GM12891 (cell line): ENCODE measurements around the gene CHSY3.

Source experiments
- DNase-seq: peaks from one replicate; pipeline ENCODE4 v3.0.0; 2011; ENCODE audit warnings: low spot score; ENCODE audit not compliant: insufficient read length
- FAIRE-seq: peaks from 2 replicates; lab custom pipeline; 2011; peaks lifted over from hg19 to GRCh38; lab: Jason Lieb, UNC
- PAX5 ChIP-seq: IDR thresholded peaks from 2 replicates; pipeline ENCODE4 v1.6.1; 2011; ENCODE audit warnings: low read length, moderate library complexity, mild to moderate bottlenecking; ENCODE audit not compliant: insufficient read depth, severe bottlenecking
- POLR2A ChIP-seq: IDR thresholded peaks from 2 replicates; pipeline ENCODE4 v1.6.1; 2011; ENCODE audit warnings: low read depth, low read length, control low read depth
- POLR2AphosphoS5 ChIP-seq: IDR thresholded peaks from 2 replicates; pipeline ENCODE4 v1.6.1; 2011; ENCODE audit warnings: low read depth, low read length, control low read depth
- POU2F2 ChIP-seq: IDR thresholded peaks from 2 replicates; pipeline ENCODE4 v1.6.1; 2011; ENCODE audit warnings: low read depth, mild to moderate bottlenecking, control low read depth, low read length, moderate library complexity
- SPI1 ChIP-seq: IDR thresholded peaks from 2 replicates; pipeline ENCODE4 v1.6.1; 2011; ENCODE audit warnings: low read depth, low read length, control low read depth
- TAF1 ChIP-seq: IDR thresholded peaks from 2 replicates; pipeline ENCODE4 v1.6.1; 2011; ENCODE audit warnings: low read depth, low read length, control low read depth

Gene CHSY3

GRCh38 chr5:129906177-129906887 lies 2.1 kb downstream of the CHSY3 start:
- no peak for DNase-seq
- TF ChIP-seq POLR2A = no peak
- no peak for TF ChIP-seq POU2F2
- TF ChIP-seq SPI1 = no peak
- TF ChIP-seq TAF1 = no peak
- no peak for TF ChIP-seq POLR2AphosphoS5
- TF ChIP-seq PAX5 = no peak
- no peak for FAIRE-seq

GRCh38 chr5:129909225-129909624 lies 5.0 kb downstream of the CHSY3 start:
- no peak for DNase-seq
- TF ChIP-seq PAX5 = no peak
- no peak for TF ChIP-seq POLR2AphosphoS5
- no peak for TF ChIP-seq POU2F2
- no peak for TF ChIP-seq TAF1
- TF ChIP-seq POLR2A = no peak
- no peak for TF ChIP-seq SPI1
- FAIRE-seq = no peak

GRCh38 chr5:129912601-129913255 lies 8.5 kb downstream of the CHSY3 start:
- FAIRE-seq = no peak
- TF ChIP-seq SPI1 (no peak), POLR2AphosphoS5 (no peak)
- DNase-seq = no peak

GRCh38 chr5:129915415-129915814 lies 11.2 kb downstream of the CHSY3 start:
- FAIRE-seq = no peak
- no peak for DNase-seq
- no peak for TF ChIP-seq SPI1
- TF ChIP-seq PAX5 = no peak
- no peak for TF ChIP-seq POLR2A
- no peak for TF ChIP-seq TAF1
- no peak for TF ChIP-seq POLR2AphosphoS5
- TF ChIP-seq POU2F2 = no peak

- DNase-seq = no peak
- FAIRE-seq = no peak
- TF ChIP-seq POLR2A (no peak), PAX5 (no peak), TAF1 (no peak), POU2F2 (no peak), SPI1 (no peak), POLR2AphosphoS5 (no peak)
Measured at GRCh38 chr5:129917224-129917623, 13.0 kb downstream of the CHSY3 start.

GRCh38 chr5:129921204-129921603 lies 16.9 kb downstream of the CHSY3 start:
- FAIRE-seq = no peak
- no peak for DNase-seq
- TF ChIP-seq POLR2AphosphoS5 (no peak), POU2F2 (no peak), PAX5 (no peak), POLR2A (no peak), TAF1 (no peak), SPI1 (no peak)

DNA sequence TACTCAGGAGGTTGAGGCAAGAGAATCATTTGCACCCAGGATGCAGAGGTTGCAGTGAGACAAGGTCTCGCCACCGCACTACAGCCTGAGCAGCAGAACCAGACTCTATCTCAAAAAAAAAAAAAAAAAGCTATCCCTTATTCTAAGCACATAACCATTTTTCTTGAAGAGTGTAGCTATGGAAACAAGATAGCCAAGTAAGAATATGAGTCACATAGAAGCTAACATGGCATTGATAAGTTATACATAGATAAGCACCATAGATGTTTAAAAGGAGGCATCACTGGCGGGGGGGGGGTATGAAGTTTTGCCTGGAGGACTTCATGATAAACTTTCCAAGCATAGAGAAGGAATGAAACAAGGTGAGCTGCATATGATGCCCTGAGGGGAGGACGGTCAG lies 26.0 kb downstream of the CHSY3 start:
- FAIRE-seq = no peak

GRCh38 chr5:129935626-129936025 lies 31.4 kb downstream of the CHSY3 start:
- TF ChIP-seq TAF1 (no peak), POU2F2 (no peak), SPI1 (no peak), PAX5 (no peak), POLR2AphosphoS5 (no peak), POLR2A (no peak)
- no peak for FAIRE-seq
- no peak for DNase-seq

More for the DNA sequence above, 26.0 kb downstream of the CHSY3 start:
- TF ChIP-seq POU2F2 (no peak), SPI1 (no peak), POLR2A (no peak), POLR2AphosphoS5 (no peak), PAX5 (no peak), TAF1 (no peak)
- no peak for DNase-seq

DNA sequence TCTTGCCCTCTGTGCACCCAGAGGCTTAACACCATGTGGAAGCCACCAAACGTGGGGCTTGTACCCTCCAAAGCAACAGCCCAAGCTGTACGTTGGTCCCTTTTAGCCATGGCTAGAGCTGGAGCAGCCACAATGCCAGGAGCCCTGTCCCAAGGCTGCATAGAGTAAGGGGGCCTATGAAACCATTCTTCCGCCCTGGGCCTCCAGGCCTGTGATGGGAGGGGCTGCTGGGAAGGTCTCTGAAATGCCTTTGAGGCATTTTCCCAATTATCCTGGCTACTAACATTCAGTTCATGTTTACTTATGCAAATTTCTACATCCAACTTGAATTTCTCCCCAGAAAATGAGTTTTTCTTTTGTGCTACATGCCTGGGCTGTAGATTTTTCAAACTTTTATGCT lies 33.8 kb downstream of the CHSY3 start:
- no peak for FAIRE-seq
- TF ChIP-seq POLR2A (no peak), SPI1 (no peak), POLR2AphosphoS5 (no peak), POU2F2 (no peak), PAX5 (no peak), TAF1 (no peak)
- no peak for DNase-seq

GRCh38 chr5:129943936-129944335 lies 39.7 kb downstream of the CHSY3 start:
- no peak for DNase-seq
- FAIRE-seq = no peak
- no peak for TF ChIP-seq SPI1
- TF ChIP-seq TAF1 = no peak
- TF ChIP-seq POLR2A = no peak
- no peak for TF ChIP-seq POLR2AphosphoS5
- no peak for TF ChIP-seq POU2F2
- no peak for TF ChIP-seq PAX5
